Endothelial cell of umbilical vein (primary cell): Measurements from ENCODE around the gene RGS7. TPM values are rescaled to one million over a fixed set of nuclear protein-coding genes. Genes with fewer than 3 reads are reported as not detected.

Experiments used
- BruUV-seq: library from RNA; stranded (reverse); fragments of 400-500 nt; replicated peaks from 2 replicates; lab custom pipeline; 2021; lab: Mats Ljungman, UMichigan
- CTCF ChIA-PET: fragments of 300-600, 350-600 bp; sonication (Branson Sonifier 250); formaldehyde crosslinking; loops from one replicate; lab custom pipeline; 2021; ENCODE audit warnings: antibody characterized with exemption, inconsistent platforms; lab: Charles Lee
- POLR2A ChIA-PET: fragments of 300-600, 350-600 bp; sonication (Branson Sonifier 250); formaldehyde crosslinking; loops from one replicate; lab custom pipeline; 2021; ENCODE audit warnings: antibody characterized with exemption, inconsistent platforms; lab: Charles Lee
- DNase-seq: peaks from one replicate; pipeline ENCODE4 v3.0.0-alpha.2; 2011; ENCODE audit warnings: low read depth, low spot score
- FAIRE-seq: peaks from 2 replicates; lab custom pipeline; 2011; peaks lifted over from hg19 to GRCh38; lab: Jason Lieb, UNC
- H2AFZ ChIP-seq: 2 replicates; pipeline ENCODE4 v1.6.0; 2012; ENCODE audit warnings: low read depth, low read length, control low read depth, inconsistent platforms
- H3K27ac ChIP-seq: 2 replicates; pipeline ENCODE4 v1.5.1; 2011; ENCODE audit warnings: low read depth, mild to moderate bottlenecking, control low read depth, low read length, moderate library complexity; ENCODE audit not compliant: insufficient read depth
- H3K27me3 ChIP-seq, 2 experiments: 2 replicates each; pipeline versions ENCODE4 v1.6.0 to v1.6.1; 2011; ENCODE audit warnings: low read length in 2 of 2, mixed read lengths in 1 of 2; ENCODE audit not compliant: control insufficient read depth in 2 of 2, insufficient read depth in 2 of 2
- H3K36me3 ChIP-seq, 2 experiments: 2 replicates in 1 of 2; 3 replicates in 1 of 2; pipeline ENCODE4 v1.5.1; 2011; ENCODE audit warnings: low read length in 2 of 2, mild to moderate bottlenecking in 1 of 2, moderate library complexity in 1 of 2; ENCODE audit not compliant: control insufficient read depth in 2 of 2, insufficient read depth in 2 of 2; ENCODE audit errors: extremely low read depth in 1 of 2
- H3K4me1 ChIP-seq: 3 replicates; pipeline ENCODE4 v1.5.1; 2011; ENCODE audit warnings: mild to moderate bottlenecking, low read length; ENCODE audit not compliant: control insufficient read depth, insufficient read depth; ENCODE audit errors: extremely low read depth
- H3K4me2 ChIP-seq: 2 replicates; pipeline ENCODE4 v1.6.1; 2011; ENCODE audit warnings: low read length, control low read depth, mixed read lengths; ENCODE audit not compliant: insufficient read depth
- H3K4me3 ChIP-seq, 3 experiments: fragments of 200-600 bp in 1 of 3; sonication (generic), shearing (Covaris generic) in 1 of 3; replicated peaks in 1 of 3; 2 replicates each; pipeline ENCODE4 v1.5.1; 2011 to 2016; ENCODE audit warnings: control low read depth in 3 of 3, low read length in 3 of 3, mild to moderate bottlenecking in 2 of 3, inconsistent platforms in 1 of 3, low read depth in 1 of 3, moderate library complexity in 1 of 3; ENCODE audit not compliant: insufficient read depth in 1 of 3
- H3K79me2 ChIP-seq: 2 replicates; pipeline ENCODE4 v1.6.0; 2012; ENCODE audit warnings: low read length, inconsistent platforms; ENCODE audit not compliant: control insufficient read depth, insufficient read depth
- H3K9ac ChIP-seq: replicated peaks from 2 replicates; pipeline ENCODE3; 2011; ENCODE audit warnings: low read length, control low read depth; ENCODE audit not compliant: insufficient read depth; ENCODE audit errors: extremely low read depth
- H3K9me1 ChIP-seq: replicated peaks from 3 replicates; pipeline ENCODE4 v1.6.0; 2011; ENCODE audit warnings: mild to moderate bottlenecking, low read length; ENCODE audit not compliant: control insufficient read depth, insufficient read depth; ENCODE audit errors: extremely low read depth
- H3K9me3 ChIP-seq: replicated peaks from 2 replicates; pipeline ENCODE4 v1.5.1; 2012; ENCODE audit warnings: low read length, inconsistent platforms; ENCODE audit not compliant: control insufficient read depth, insufficient read depth
- H4K20me1 ChIP-seq: replicated peaks from 2 replicates; pipeline ENCODE3; 2011; ENCODE audit warnings: mild to moderate bottlenecking, low read length; ENCODE audit not compliant: control insufficient read depth, insufficient read depth; ENCODE audit errors: extremely low read depth
- EZH2 ChIP-seq: IDR thresholded peaks from 2 replicates; pipeline ENCODE4 v1.6.1; 2012; ENCODE audit warnings: borderline replicate concordance, low read depth, mild to moderate bottlenecking, moderate library complexity, low read length, inconsistent platforms; ENCODE audit not compliant: severe bottlenecking
- FOS ChIP-seq: IDR thresholded peaks from 2 replicates; pipeline ENCODE4 v1.6.1; 2011; ENCODE audit warnings: mild to moderate bottlenecking, low read length, moderate library complexity, borderline replicate concordance; ENCODE audit not compliant: insufficient read depth
- JUN ChIP-seq: IDR thresholded peaks from 2 replicates; pipeline ENCODE4 v1.6.1; 2011; ENCODE audit warnings: borderline replicate concordance, low read depth; ENCODE audit not compliant: insufficient read length, insufficient read depth
- MYC ChIP-seq: IDR thresholded peaks from one replicate; pipeline ENCODE4 v1.6.1; 2011; ENCODE audit warnings: mild to moderate bottlenecking, low read depth, low read length
- POLR2AphosphoS5 ChIP-seq: IDR thresholded peaks from 2 replicates; pipeline ENCODE4 v1.6.1; 2012; ENCODE audit warnings: low read depth, mild to moderate bottlenecking, control low read depth, low read length, moderate library complexity; ENCODE audit not compliant: insufficient read depth
- dilution Hi-C: fragments of 300-500 bp; cut with MboI; formaldehyde crosslinking; loops from one replicate; pipeline ENCODE4 v1.15.0; 2019; ENCODE audit warnings: low sequenced_read_pairs; ENCODE audit not compliant: extremely low pct_ligation_motif_present
- intact Hi-C: fragments of 100-400 bp; cut with micrococcal nuclease; formaldehyde crosslinking; loops from one replicate; pipeline ENCODE4 v1.10.0; 2022
- polyA plus RNA-seq, 4 experiments: library from polyadenylated mRNA; depleted of rRNA in 3 of 4; stranded (reverse) in 3 of 4; unstranded in 1 of 4; fragments of >200 nt; gene quantifications; 2 replicates each; pipeline versions ENCODE4 v1.2.1 to v1.2.3, GENCODE V29; 2011 to 2012; ENCODE audit warnings: missing spikeins in 1 of 4
- total RNA-seq: library from RNA; stranded (reverse); gene quantifications from 2 replicates; pipeline ENCODE4 v1.2.3, GENCODE V29; 2021
- TF ChIP-seq, protein P1 (sequence below): IDR thresholded peaks from 2 replicates; pipeline ENCODE4 v1.6.1; 2011; ENCODE audit not compliant: insufficient read depth, insufficient read length
- TF ChIP-seq, protein P2 (sequence below), 2 donors: IDR thresholded peaks; 1 replicate in 1 of 2; 2 replicates in 1 of 2; pipeline ENCODE4 v1.5.1; 2011; ENCODE audit warnings: low read length in 2 of 2, mild to moderate bottlenecking in 2 of 2, moderate library complexity in 2 of 2, control low read depth in 1 of 2, inconsistent platforms in 1 of 2, low read depth in 1 of 2; ENCODE audit not compliant: insufficient read depth in 1 of 2; ENCODE audit errors: extremely low read depth in 1 of 2

RGS7 gene
- total and polyA plus RNA-seq, 2 donors (not counting 3 experiments of a cell fraction or from before 2014, with no cell fraction given), result 0.43 to 0.44 TPM

GRCh38 chr1:240878631-240879030 lies 478.4 kb downstream of the RGS7 start:
- Histone ChIP-seq H3K9me1 (no peaks in the 10 kb centered on the region), H3K27ac (no peak overlapping the region), H3K4me2 (peak overlapping the region; percentile 35), H3K9ac (no peak overlapping the region), H4K20me1 (no peaks in the 10 kb centered on the region), H2AFZ (no peak overlapping the region), H3K4me1 (peaks cover 13% of the 10 kb centered on the region), H3K79me2 (no peaks in the 10 kb centered on the region), H3K9me3 (no peaks in the 10 kb centered on the region), H3K36me3 (no peaks in the 10 kb centered on the region), H3K27me3 (no peaks in the 10 kb centered on the region), H3K4me3 (no peak overlapping the region)
- peak; percentile 81 for DNase-seq
- dilution Hi-C loops, result no loop called here
- ChIA-PET POLR2A (no interaction called here), CTCF (interaction anchor here (0.9 to 2.0 kb wide), 6 partner anchors 9 to 607 kb away, joined by 3 to 12 read pairs (median 4); no protein-coding TSS in a partner anchor)
- FAIRE-seq, result peak; percentile 85
- TF ChIP-seq EZH2 (no peak), FOS (peak; percentile 76)
- BruUV-seq, result no TSS peak
- intact Hi-C loops, result no loop called here

GRCh38 chr1:240877605-240878004 lies 479.4 kb downstream of the RGS7 start:
- Histone ChIP-seq H3K9me3 (no peaks in the 10 kb centered on the region), H3K27me3 (no peaks in the 10 kb centered on the region), H3K4me3 (no peak overlapping the region), H4K20me1 (no peaks in the 10 kb centered on the region), H3K36me3 (no peaks in the 10 kb centered on the region), H3K27ac (no peak overlapping the region), H3K4me1 (peaks cover 13% of the 10 kb centered on the region), H3K9ac (no peak overlapping the region), H3K79me2 (no peaks in the 10 kb centered on the region), H3K9me1 (no peaks in the 10 kb centered on the region), H3K4me2 (no peak overlapping the region), H2AFZ (no peak overlapping the region)
- dilution Hi-C loops, result no loop called here
- FAIRE-seq (no peak), DNase-seq (no peak)
- ChIA-PET POLR2A (no interaction called here), CTCF (interaction anchor here (1.7 to 2.0 kb wide), 2 partner anchors 10 to 145 kb away, joined by 4 to 12 read pairs; no protein-coding TSS in a partner anchor)
- intact Hi-C loops, result no loop called here
- no peak for TF ChIP-seq EZH2
- TF ChIP-seq MYC, result no peak
- TF ChIP-seq, protein P1, sequence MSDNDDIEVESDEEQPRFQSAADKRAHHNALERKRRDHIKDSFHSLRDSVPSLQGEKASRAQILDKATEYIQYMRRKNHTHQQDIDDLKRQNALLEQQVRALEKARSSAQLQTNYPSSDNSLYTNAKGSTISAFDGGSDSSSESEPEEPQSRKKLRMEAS, result no peak
- TF ChIP-seq, protein P2, sequence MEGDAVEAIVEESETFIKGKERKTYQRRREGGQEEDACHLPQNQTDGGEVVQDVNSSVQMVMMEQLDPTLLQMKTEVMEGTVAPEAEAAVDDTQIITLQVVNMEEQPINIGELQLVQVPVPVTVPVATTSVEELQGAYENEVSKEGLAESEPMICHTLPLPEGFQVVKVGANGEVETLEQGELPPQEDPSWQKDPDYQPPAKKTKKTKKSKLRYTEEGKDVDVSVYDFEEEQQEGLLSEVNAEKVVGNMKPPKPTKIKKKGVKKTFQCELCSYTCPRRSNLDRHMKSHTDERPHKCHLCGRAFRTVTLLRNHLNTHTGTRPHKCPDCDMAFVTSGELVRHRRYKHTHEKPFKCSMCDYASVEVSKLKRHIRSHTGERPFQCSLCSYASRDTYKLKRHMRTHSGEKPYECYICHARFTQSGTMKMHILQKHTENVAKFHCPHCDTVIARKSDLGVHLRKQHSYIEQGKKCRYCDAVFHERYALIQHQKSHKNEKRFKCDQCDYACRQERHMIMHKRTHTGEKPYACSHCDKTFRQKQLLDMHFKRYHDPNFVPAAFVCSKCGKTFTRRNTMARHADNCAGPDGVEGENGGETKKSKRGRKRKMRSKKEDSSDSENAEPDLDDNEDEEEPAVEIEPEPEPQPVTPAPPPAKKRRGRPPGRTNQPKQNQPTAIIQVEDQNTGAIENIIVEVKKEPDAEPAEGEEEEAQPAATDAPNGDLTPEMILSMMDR (IDR thresholded peaks at IDR 0.05; ENCODE audit: extremely low read depth in 1 of 2, insufficient read depth in 1 of 2, low read depth in 1 of 2, low read length in 2 of 2), result no peak
- no peak for TF ChIP-seq POLR2AphosphoS5
- no peak for TF ChIP-seq FOS
- no peak for TF ChIP-seq JUN
- no TSS peak for BruUV-seq
